Hematopoietic multipotent progenitor cell treated with erythropoietin and hydrocortisone succinate and interleukin-3 and kit ligand, for 6 days (in vitro differentiated cells): ENCODE results near the gene CD209.
"Not testable (repeated sequence)": the region's sequence is repeated elsewhere in the genome, so short reads cannot be mapped to it uniquely, and the experiment has no call there.

Source experiments
- DNase-seq: peaks from one replicate; pipeline ENCODE4 v3.0.0-alpha.2; 2015

CD209 gene

DNA sequence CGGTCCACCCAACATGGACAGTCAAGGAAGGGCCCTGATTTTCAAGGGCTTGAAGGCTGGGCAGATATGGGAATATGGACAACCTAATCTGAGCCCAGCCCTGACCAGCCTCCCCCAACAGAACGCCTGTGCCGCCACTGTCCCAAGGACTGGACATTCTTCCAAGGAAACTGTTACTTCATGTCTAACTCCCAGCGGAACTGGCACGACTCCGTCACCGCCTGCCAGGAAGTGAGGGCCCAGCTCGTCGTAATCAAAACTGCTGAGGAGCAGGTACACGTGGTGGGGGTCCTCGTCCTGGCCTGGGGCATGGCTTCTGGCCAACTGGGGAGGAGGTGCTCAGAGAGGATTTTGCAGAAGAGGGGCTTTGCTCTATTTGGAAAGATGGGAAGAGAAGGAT is 19.2 kb upstream of the CD209 start:
- DNase-seq, result no peak

GRCh38 chr19:7765043-7765442 is 17.7 kb upstream of the CD209 start:
- DNase-seq, result not testable (repeated sequence)

GRCh38 chr19:7764157-7764556 is 16.8 kb upstream of the CD209 start:
- not testable (repeated sequence) for DNase-seq

- DNase-seq, result no peak
Observed at GRCh38 chr19:7763696-7764095, 16.4 kb upstream of the CD209 start.

GRCh38 chr19:7762719-7763293 is 15.5 kb upstream of the CD209 start, which contains the start of gene CLEC4M:
Gene CLEC4M (plus strand): TSS chr19:7763243. CDS start chr19:7763267, 24 bp downstream.
- no peak for DNase-seq

- no peak for DNase-seq
Observed at GRCh38 chr19:7759156-7759555, 11.8 kb upstream of the CD209 start.

GRCh38 chr19:7757358-7757757 is 10.0 kb upstream of the CD209 start:
- no peak for DNase-seq

- no peak for DNase-seq
Observed at GRCh38 chr19:7756258-7756657, 8.9 kb upstream of the CD209 start.

DNA sequence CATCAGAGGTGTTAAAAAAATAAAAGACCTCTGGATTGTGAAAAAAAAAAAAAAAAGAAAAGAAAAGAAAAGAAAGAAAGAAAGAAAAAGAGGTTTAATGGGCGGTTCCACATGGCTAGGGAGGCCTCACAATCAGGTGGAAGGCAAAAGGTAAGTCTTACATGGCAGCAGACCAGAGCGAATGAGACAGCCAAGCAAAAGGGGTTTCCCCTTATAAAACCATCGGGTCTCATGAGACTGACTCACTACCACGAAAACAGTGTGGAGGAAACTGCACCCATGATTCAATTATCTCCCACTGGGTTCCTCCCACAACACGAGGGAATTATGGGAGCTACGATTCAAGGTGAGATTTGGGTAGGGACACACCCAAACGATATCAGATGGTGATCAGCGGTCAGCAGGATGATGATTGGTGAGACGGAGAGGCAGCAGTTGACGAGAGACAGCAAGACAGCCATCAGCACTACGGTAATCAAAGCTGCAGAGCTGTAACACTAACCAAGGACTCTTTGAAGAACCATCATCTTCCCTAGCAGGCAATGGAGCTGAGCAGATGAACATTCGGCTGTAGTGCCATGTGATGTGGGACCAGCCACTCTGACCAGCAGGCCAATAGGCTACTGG is 3.9 kb upstream of the CD209 start:
- DNase-seq, result no peak

DNA sequence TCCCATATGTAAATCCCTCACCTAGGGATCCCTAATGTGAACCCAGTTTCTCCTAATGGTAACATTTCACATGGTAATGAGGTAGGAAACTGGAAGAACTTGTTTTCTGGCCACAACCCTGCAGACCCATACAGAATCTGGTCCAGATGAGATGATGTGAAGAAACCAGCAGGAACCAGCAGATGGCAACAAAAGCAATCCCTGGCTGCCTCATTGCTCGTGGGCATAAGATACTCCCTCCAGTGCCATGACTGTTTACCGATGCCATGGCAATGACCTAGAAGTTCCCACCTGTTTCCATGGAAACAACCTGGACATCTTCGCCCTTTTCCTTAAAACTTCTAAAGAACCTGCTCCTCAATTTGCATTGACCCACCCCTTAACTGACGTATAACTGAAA is 1.4 kb upstream of the CD209 start:
- DNase-seq, result peak; percentile 36

- DNase-seq, result no peak
Observed at GRCh38 chr19:7748171-7748570, 837 bp upstream of the CD209 start.

- not testable (repeated sequence) for DNase-seq
Observed at GRCh38 chr19:7746306-7746705, 1.0 kb downstream of the CD209 start.

DNA sequence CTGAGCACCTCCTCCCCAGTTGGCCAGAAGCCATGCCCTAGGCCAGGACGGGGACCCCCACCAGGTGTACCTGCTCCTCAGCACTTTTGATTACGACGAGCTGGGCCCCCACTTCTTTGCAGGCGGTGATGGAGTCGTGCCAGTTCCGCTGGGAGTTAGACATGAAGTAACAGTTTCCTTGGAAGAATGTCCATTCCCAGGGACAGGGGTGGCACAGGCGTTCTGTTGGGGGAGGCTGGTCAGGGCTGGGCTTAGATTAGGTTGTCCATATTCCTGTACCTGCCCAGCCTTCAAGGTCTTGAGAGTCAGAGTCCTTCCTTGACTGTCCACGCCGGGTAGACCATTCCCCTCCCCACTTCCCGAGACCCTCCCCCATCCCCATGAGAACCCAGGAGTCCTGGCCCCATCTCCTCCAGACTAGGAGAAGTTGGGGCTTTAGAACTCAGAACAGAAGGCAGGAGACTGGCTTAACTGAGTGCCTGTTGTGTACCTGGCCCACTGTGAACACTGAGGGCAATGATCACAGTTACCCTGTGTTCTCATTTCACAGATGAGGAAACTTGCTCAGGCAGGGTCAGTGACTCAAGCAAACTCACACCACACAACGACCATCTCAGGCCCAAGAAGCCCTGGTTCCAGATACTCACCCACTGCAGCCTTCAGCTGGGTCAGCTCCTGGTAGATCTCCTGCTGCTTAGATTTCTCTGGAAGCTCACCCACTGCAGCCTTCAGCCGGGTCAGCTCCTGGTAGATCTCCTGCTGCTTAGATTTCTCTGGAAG is 2.3 kb downstream of the CD209 start:
- no peak for DNase-seq

DNA sequence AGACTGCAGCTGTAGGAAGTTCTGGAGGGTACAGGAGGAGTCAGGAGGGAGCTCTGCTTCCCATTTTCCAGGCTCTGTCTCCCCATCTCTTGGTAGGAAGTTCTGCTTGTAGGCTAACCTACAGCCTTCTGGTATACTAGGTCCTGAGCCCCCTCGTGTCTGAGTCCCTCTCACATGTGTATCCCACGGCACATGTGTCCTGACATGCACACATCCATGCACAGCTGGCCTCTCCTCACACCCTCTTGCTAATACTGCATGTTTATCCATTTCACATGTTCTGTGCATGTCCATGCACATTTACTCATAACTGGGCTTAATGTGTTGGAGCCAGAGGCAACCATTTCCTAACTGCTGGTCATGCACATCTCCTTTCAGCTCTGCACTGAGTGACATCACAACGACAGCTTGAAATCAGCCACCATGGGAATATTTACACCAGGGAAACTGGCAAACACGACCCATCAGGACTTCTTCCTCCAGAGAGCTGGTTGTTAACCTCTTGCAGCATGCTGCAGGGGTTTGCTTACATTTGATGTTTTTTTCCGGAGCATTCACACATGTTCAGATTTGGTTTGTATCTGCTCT is 3.0 kb downstream of the CD209 start:
- no peak for DNase-seq

DNA sequence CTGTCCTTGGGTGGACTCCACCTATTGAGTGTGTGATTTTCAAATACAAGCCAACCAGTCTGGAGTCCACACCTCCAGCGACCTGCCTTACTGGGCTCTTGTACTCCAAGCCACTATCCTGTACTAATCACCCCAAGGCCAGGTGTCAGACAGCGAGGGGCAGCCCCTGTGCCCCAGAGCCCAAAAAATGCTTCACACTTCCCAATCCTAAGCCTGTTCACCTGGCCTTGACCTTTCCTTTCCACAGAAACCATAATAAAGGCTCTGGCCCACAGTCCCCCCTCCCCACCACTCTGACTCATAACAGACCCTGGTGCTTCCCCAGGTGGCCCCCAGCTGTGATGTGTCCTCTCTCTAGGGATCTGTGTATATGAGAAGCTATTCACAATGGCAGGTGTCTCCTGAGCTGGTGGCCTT is 3.9 kb downstream of the CD209 start:
- no peak for DNase-seq

GRCh38 chr19:7742991-7743390 is 4.3 kb downstream of the CD209 start:
- DNase-seq, result no peak

GRCh38 chr19:7742575-7742974 is 4.8 kb downstream of the CD209 start:
- no peak for DNase-seq

- DNase-seq, result no peak
Observed at GRCh38 chr19:7740682-7741054, 6.7 kb downstream of the CD209 start.

DNA sequence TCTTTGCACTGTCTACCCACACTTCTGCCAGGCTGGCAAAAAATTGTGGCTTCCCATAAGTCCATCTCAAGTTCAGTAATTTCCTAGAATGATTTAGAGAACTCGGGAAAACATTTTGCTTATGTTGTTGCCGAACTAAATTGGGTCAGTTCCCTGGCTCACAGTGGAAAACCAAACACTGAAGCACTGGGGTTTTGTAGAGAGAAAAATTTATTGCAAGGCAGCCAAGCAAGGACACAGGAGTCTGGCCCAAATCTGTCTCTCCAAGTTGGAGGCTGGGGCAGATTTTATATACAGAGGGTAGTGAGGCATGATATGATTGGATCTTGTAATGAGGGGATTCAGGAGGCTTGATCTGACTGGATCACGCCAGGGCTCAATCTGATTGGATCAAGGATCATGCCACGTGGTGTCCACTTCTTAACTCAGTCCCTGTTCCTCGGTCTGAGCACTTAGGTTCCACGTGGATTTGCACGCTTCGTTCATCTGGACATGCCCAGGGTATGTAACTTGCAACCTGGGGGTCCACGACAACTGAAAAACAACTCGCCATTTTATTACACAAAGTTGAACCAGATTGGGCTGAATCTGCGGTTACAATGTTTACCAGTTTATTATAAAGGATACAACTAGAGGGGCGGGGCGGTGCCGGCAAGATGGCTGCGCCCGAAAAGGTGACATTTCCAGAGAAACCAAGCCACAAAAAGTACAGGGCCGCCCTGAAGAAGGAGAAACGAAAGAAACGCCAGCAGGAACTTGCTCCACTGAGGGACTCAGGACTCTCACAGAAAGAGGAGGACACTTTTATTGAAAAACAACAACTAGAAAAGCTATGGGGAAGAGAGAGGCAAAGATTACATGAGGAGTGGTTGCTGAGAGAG is 7.3 kb downstream of the CD209 start:
- DNase-seq, result no peak

DNA sequence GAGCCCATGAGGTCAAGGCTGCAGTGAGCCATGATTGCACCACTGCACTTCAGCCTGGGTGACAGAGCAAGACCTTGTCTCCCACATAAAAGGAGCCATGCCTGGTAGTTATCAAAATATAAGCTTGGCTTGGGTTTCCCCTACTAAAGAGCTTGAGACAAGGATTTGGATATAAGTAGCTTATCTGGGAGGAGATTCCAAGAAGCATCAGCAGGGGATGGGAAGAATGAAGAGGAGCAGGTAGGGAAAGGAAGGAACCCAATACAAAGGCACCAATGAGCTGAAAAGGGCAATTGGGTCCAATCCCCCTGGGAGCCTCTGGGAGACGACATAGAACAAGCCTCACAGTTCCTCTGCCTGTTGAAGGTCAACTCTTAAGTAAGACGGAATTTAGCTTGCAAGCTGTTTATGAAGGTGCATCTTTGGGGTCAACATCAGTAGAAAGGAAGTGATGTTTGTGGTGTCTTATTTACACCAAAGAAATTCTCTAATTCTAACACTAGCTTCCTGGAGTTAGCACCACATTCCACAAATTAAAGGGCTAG is 8.1 kb downstream of the CD209 start:
- DNase-seq, result no peak

- DNase-seq, result no peak
Observed at GRCh38 chr19:7738023-7738422, 9.3 kb downstream of the CD209 start.

DNA sequence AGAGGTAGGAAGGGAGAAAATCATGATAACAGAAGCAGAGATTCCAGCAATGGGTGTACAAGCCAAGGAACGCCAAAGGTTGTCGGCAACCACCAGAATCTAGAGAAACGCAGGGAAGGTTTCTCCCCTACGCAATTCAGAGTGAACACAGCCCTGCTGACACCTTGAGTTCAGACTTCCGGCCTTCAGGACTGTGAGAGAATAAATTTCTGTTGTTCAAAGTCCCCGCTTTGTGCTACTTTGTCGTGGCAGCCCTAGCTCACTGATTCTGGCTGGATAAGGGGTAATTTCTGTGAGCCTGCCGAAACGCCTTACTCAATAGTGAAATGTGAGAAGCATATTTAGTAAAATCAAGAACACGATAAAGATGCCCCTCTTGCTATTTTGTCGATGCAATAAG is 10.1 kb downstream of the CD209 start:
- DNase-seq, result no peak

DNA sequence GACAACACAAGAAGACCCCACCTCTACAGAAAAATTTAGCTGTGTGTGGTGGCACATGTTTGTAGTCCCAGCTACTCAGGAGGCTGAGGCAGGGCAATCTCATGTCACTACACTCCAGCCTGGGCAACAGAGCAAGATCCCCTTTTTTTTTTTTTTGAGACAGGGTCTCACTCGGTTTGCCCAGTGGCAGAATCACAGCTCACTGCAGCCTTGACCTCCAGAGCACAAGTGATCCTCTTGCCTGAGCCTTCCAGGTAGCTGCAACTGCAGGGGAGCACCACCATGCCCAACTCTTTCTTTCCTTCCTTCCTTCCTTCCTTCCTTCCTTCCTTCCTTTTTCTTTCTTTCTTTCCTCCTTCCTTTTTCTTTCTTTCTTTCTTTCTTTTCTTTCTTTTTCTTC is 11.2 kb downstream of the CD209 start:
- no peak for DNase-seq
